HEK293T (cell line): ENCODE data around the gene TIE1.

Experiments used
- BHLHE40 ChIP-seq: fragments of 450-650 bp; IDR thresholded peaks from 2 replicates; pipeline ENCODE4 v1.6.1; 2016; ENCODE audit warnings: mild to moderate bottlenecking, moderate library complexity, borderline replicate concordance
- FOXK2 ChIP-seq: fragments of 450-650 bp; IDR thresholded peaks from 2 replicates; pipeline ENCODE4 v1.6.1; 2016; ENCODE audit warnings: mild to moderate bottlenecking
- L3MBTL2 ChIP-seq: fragments of 450-650 bp; conservative IDR thresholded peaks from 2 replicates; pipeline ENCODE4 v1.6.1; 2016; ENCODE audit warnings: mild to moderate bottlenecking
- NFRKB ChIP-seq: fragments of 450-650 bp; IDR thresholded peaks from 2 replicates; pipeline ENCODE4 v1.6.1; 2016; ENCODE audit warnings: mild to moderate bottlenecking, moderate library complexity

- TF ChIP-seq BHLHE40 (no peak), FOXK2 (no peak), L3MBTL2 (no peak), NFRKB (no peak)
Observed at GRCh38 chr1:43267291-43267805, 33.4 kb upstream of the TIE1 start.
